C4-2B (cell line): Measurements from ENCODE around the gene SNRNP35.

Experiments used
- ZFX ChIP-seq: fragments of 450-650 bp; IDR thresholded peaks from 2 replicates; pipeline ENCODE4 v1.6.1; 2017
- TF ChIP-seq, protein P1 (sequence below): fragments of 450-650 bp; conservative IDR thresholded peaks from 2 replicates; pipeline ENCODE4 v1.5.1; 2017; ENCODE audit warnings: mild to moderate bottlenecking

DNA sequence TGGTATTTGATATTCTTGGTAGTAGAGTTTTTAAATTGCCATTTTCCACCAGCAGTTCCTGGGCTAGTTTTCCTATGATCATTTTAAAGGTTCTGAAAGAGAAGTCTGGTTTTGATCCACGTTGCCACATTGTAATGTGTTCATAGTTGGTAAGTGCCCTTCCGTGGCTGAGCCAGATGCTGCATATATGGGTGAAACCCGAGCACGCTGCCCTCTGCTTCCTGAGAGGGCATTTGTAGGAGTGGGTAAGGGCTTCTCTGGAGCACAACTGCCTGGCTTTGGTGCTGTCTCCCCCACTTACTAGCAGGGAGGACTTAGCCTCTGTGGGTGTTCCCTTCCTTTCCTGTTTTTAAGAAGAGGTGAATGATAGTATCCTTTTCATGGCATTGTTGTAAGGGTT, 7.1 kb downstream of the SNRNP35 start:
- TF ChIP-seq, protein P1, sequence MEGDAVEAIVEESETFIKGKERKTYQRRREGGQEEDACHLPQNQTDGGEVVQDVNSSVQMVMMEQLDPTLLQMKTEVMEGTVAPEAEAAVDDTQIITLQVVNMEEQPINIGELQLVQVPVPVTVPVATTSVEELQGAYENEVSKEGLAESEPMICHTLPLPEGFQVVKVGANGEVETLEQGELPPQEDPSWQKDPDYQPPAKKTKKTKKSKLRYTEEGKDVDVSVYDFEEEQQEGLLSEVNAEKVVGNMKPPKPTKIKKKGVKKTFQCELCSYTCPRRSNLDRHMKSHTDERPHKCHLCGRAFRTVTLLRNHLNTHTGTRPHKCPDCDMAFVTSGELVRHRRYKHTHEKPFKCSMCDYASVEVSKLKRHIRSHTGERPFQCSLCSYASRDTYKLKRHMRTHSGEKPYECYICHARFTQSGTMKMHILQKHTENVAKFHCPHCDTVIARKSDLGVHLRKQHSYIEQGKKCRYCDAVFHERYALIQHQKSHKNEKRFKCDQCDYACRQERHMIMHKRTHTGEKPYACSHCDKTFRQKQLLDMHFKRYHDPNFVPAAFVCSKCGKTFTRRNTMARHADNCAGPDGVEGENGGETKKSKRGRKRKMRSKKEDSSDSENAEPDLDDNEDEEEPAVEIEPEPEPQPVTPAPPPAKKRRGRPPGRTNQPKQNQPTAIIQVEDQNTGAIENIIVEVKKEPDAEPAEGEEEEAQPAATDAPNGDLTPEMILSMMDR: no peak
- no peak for TF ChIP-seq ZFX
